IMR-90 (cell line): ENCODE results near the gene THRAP3. TPM values are rescaled to one million over a fixed set of nuclear protein-coding genes. Genes with fewer than 3 reads are reported as not detected.

Experiments used
- ATAC-seq: fragments of 200-7000 bp; cut with Tn5 transposase; 2 replicates; pipeline ENCODE4 v1.9.1; 2020; ENCODE audit warnings: low read depth, mild to moderate bottlenecking, moderate library complexity
- BruUV-seq: library from RNA; stranded (reverse); fragments of 400-500 nt; replicated peaks from 2 replicates; lab custom pipeline; 2021; lab: Mats Ljungman, UMichigan
- CTCF ChIA-PET: fragments of 300-600 bp; formaldehyde crosslinking; extraction: SDS; loops from one replicate; lab custom pipeline; 2021; ENCODE audit warnings: antibody characterized with exemption; lab: Yijun Ruan, JAX
- POLR2A ChIA-PET: fragments of 300-600 bp; sonication (Branson Sonifier 250); formaldehyde crosslinking; loops from one replicate; lab custom pipeline; 2022; ENCODE audit warnings: antibody characterized with exemption; ENCODE audit not compliant: unreplicated experiment; lab: Charles Lee
- DNase-seq: peaks from one replicate; pipeline ENCODE4 v3.0.0; 2013
- H2AFZ ChIP-seq: replicated peaks from 2 replicates; pipeline ENCODE3; 2013; ENCODE audit warnings: low read length, mild to moderate bottlenecking; ENCODE audit not compliant: poor library complexity
- H2AK5ac ChIP-seq: 2 replicates; pipeline ENCODE4 v1.6.1; 2013; ENCODE audit warnings: low read depth, low read length, inconsistent platforms
- H2AK9ac ChIP-seq: replicated peaks from 2 replicates; pipeline ENCODE3; 2013; ENCODE audit warnings: mild to moderate bottlenecking, low read depth, low read length, moderate library complexity; ENCODE audit not compliant: poor library complexity
- H2BK120ac ChIP-seq: 2 replicates; pipeline ENCODE4 v1.6.1; 2013; ENCODE audit warnings: low read depth, low read length, inconsistent platforms
- H2BK15ac ChIP-seq: 3 replicates; pipeline ENCODE4 v1.6.1; 2013; ENCODE audit warnings: low read depth, low read length, inconsistent platforms
- H2BK20ac ChIP-seq: 2 replicates; pipeline ENCODE4 v1.6.1; 2013; ENCODE audit warnings: low read depth, mild to moderate bottlenecking, inconsistent platforms, low read length, moderate library complexity
- H2BK5ac ChIP-seq: 2 replicates; pipeline ENCODE4 v1.6.1; 2013; ENCODE audit warnings: mild to moderate bottlenecking, low read depth, low read length, inconsistent platforms; ENCODE audit not compliant: poor library complexity, severe bottlenecking
- H3K14ac ChIP-seq: replicated peaks from 2 replicates; pipeline ENCODE4 v1.6.1; 2013; ENCODE audit warnings: low read depth, low read length, inconsistent platforms
- H3K18ac ChIP-seq: 2 replicates; pipeline ENCODE4 v1.6.1; 2013; ENCODE audit warnings: low read depth, low read length, control low read depth
- H3K23ac ChIP-seq: 2 replicates; pipeline ENCODE4 v1.6.1; 2013; ENCODE audit warnings: low read depth, low read length, inconsistent platforms
- H3K27ac ChIP-seq: 2 replicates; pipeline ENCODE4 v1.5.1; 2013; ENCODE audit warnings: mild to moderate bottlenecking, control low read depth, low read length; ENCODE audit not compliant: insufficient read depth
- H3K27me3 ChIP-seq: 2 replicates; pipeline ENCODE4 v1.6.1; 2013; ENCODE audit warnings: low read length; ENCODE audit not compliant: control insufficient read depth, insufficient read depth
- H3K36me3 ChIP-seq: 2 replicates; pipeline ENCODE4 v1.6.1; 2013; ENCODE audit warnings: low read length, mixed read lengths; ENCODE audit not compliant: control insufficient read depth, insufficient read depth
- H3K4ac ChIP-seq: 2 replicates; pipeline ENCODE4 v1.6.1; 2013; ENCODE audit warnings: low read depth, low read length, inconsistent platforms
- H3K4me1 ChIP-seq: 2 replicates; pipeline ENCODE4 v1.6.1; 2013; ENCODE audit warnings: low read length, mixed read lengths; ENCODE audit not compliant: control insufficient read depth, insufficient read depth
- H3K4me2 ChIP-seq: 2 replicates; pipeline ENCODE4 v1.6.1; 2013; ENCODE audit warnings: low read depth, mild to moderate bottlenecking, control low read depth, low read length, moderate library complexity
- H3K4me3 ChIP-seq: 2 replicates; pipeline ENCODE4 v1.5.1; 2013; ENCODE audit warnings: low read depth, mild to moderate bottlenecking, control low read depth, low read length, moderate library complexity; ENCODE audit not compliant: insufficient read depth
- H3K56ac ChIP-seq: 2 replicates; pipeline ENCODE4 v1.6.1; 2013; ENCODE audit warnings: low read length, inconsistent platforms; ENCODE audit not compliant: insufficient read depth; ENCODE audit errors: extremely low read depth
- H3K79me1 ChIP-seq, 2 experiments: 2 replicates each; pipeline ENCODE4 v1.6.1; 2013; ENCODE audit warnings: low read length in 2 of 2, inconsistent platforms in 1 of 2, low read depth in 1 of 2
- H3K9ac ChIP-seq: 2 replicates; pipeline ENCODE4 v1.6.1; 2013; ENCODE audit warnings: low read depth, low read length, control low read depth
- H3K9me1 ChIP-seq: 2 replicates; pipeline ENCODE4 v1.6.1; 2013; ENCODE audit warnings: low read length, inconsistent platforms; ENCODE audit not compliant: insufficient read depth
- H3K9me3 ChIP-seq: 2 replicates; pipeline ENCODE4 v1.6.1; 2013; ENCODE audit warnings: low read length; ENCODE audit not compliant: control insufficient read depth, insufficient read depth
- H4K20me1 ChIP-seq: 2 replicates; pipeline ENCODE4 v1.6.1; 2013; ENCODE audit warnings: low read length, inconsistent platforms; ENCODE audit not compliant: insufficient read depth
- H4K5ac ChIP-seq: 2 replicates; pipeline ENCODE4 v1.6.1; 2013; ENCODE audit warnings: mild to moderate bottlenecking, low read depth, low read length, control low read depth
- H4K8ac ChIP-seq, 2 experiments: 2 replicates each; pipeline ENCODE4 v1.6.1; 2013; ENCODE audit warnings: low read depth in 2 of 2, low read length in 2 of 2, control low read depth in 1 of 2, inconsistent platforms in 1 of 2
- H4K91ac ChIP-seq: 2 replicates; pipeline ENCODE4 v1.6.1; 2013; ENCODE audit warnings: low read depth, low read length, inconsistent platforms; ENCODE audit not compliant: insufficient read depth
- BHLHE40 ChIP-seq: fragments of 150-350 bp; IDR thresholded peaks from 2 replicates; pipeline ENCODE4 v1.6.1; 2016; ENCODE audit warnings: mild to moderate bottlenecking, low read depth, low read length
- CTCF ChIP-seq: conservative IDR thresholded peaks from 2 replicates; pipeline ENCODE4 v1.5.1; 2012; ENCODE audit warnings: mild to moderate bottlenecking, low read depth, low read length, improper control_type of control experiment
- FOS ChIP-seq: fragments of 150-350 bp; IDR thresholded peaks from 2 replicates; pipeline ENCODE4 v1.6.1; 2016; ENCODE audit warnings: low read depth, low read length
- WGBS, 2 experiments: methylation state at CpG; one replicate each; pipeline versions ENCODE4 v1.1.5 to v1.1.7; 2013; ENCODE audit warnings: missing lambda C conversion rate in 2 of 2; ENCODE audit not compliant: insufficient read length in 1 of 2; ENCODE audit errors: extremely low coverage in 2 of 2; 5-methylcytosine and 5-hydroxymethylcytosine counted together
- dilution Hi-C: fragments of 300-500 bp; cut with HindIII; formaldehyde crosslinking; loops from one replicate; pipeline ENCODE4 v1.14.3; 2018; ENCODE audit warnings: low sequenced_read_pairs; ENCODE audit not compliant: unreplicated experiment
- in situ Hi-C: fragments of 300-500 bp; cut with MboI; formaldehyde crosslinking; loops from 3 replicates; pipeline ENCODE4 v1.14.3; 2019; ENCODE audit warnings: low sequenced_read_pairs, inconsistent platforms, mixed read lengths
- intact Hi-C: fragments of 100-400 bp; cut with micrococcal nuclease; formaldehyde crosslinking; loops from 2 replicates; pipeline ENCODE4 v1.10.0; 2022
- polyA plus RNA-seq, 3 experiments: library from polyadenylated mRNA; depleted of rRNA; stranded (reverse); fragments of >200 nt; gene quantifications; 2 replicates each; pipeline ENCODE4 v1.2.3, GENCODE V29; 2012; ENCODE audit warnings: low replicate concordance in 1 of 3
- total RNA-seq: library from RNA; depleted of rRNA; stranded (reverse); fragments of >200 nt; gene quantifications from 2 replicates; pipeline ENCODE4 v1.2.3, GENCODE V29; 2012

THRAP3 gene
- total and polyA plus RNA-seq, 2 of the 4 experiments (the other 2 are of a cell fraction): 60.6 to 66.5 TPM

DNA sequence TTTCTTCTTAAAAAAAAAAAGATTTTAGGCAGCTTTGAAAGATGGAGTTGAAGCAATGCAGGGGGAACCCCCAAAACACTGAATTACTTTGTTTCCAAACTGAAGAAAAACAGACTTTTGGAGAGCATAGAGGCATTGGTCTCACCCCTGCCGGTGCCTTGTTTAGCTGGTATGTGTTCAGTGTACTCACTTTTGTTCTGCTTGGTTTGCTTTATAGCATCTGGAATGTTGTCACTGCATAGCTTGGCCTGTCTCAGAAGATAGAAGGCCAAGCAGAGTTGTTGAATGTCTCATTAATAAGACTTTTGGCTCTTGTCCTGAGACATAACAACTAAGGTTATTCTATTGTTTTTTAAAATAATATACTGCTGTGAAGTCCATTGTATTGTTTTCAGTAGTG lies 6.9 kb downstream of the THRAP3 start:
- CTCF ChIA-PET: no interaction called here
- no peak for DNase-seq

More for the DNA sequence above, 6.9 kb downstream of the THRAP3 start:
- no peak overlapping the region for H2BK5ac ChIP-seq
- H3K23ac ChIP-seq: no peak overlapping the region
- H3K9me1 ChIP-seq: peaks cover 3% of the 10 kb centered on the region; the same call in 1 of the 2 replicates
- POLR2A ChIA-PET: interaction anchor here (0.5 kb wide), 1 partner anchor 49 kb away, joined by 11 read pairs; no protein-coding TSS in a partner anchor
- H2BK120ac ChIP-seq: no peak overlapping the region
- H2AK9ac ChIP-seq: no peak overlapping the region
- ATAC-seq: no peak
- no CpG with 5 or more reads among the region's 1 CpG for WGBS, 2 experiments
- H3K4ac ChIP-seq: no peak overlapping the region
- dilution Hi-C loops (no loop called here), in situ Hi-C loops (no loop called here), intact Hi-C loops (no loop called here)
- BruUV-seq: no TSS peak
- H3K14ac ChIP-seq: no peak overlapping the region
- H4K91ac ChIP-seq: no peak overlapping the region
- H3K4me2 ChIP-seq: no peak overlapping the region
- no peak overlapping the region for H2BK15ac ChIP-seq
- peaks cover 4% of the 10 kb centered on the region; the same call in 1 of the 2 replicates for H3K4me1 ChIP-seq
- H2BK20ac ChIP-seq: no peak overlapping the region
- no peak overlapping the region for H2AK5ac ChIP-seq
- TF ChIP-seq CTCF (no peak), FOS (no peak), BHLHE40 (no peak)
- no peak overlapping the region for H3K27ac ChIP-seq
- H3K79me1 ChIP-seq: peaks cover 0 to 10% of the 10 kb centered on the region in 2 experiments; a peak in 1 of 4 replicates
- H4K20me1 ChIP-seq: peaks cover 97% of the 10 kb centered on the region
- no peak overlapping the region for H4K5ac ChIP-seq
- H3K9ac ChIP-seq: no peak overlapping the region
- no peak overlapping the region for H3K4me3 ChIP-seq
- H3K56ac ChIP-seq: no peak overlapping the region
- H3K27me3 ChIP-seq: no peaks in the 10 kb centered on the region
- H3K9me3 ChIP-seq: no peaks in the 10 kb centered on the region
- H2AFZ ChIP-seq: no peak overlapping the region
- H4K8ac ChIP-seq: no peak overlapping the region
- peaks cover 24% of the 10 kb centered on the region for H3K36me3 ChIP-seq
- H3K18ac ChIP-seq: no peak overlapping the region
